Activated T-helper 2 cell treated with anti-CD3 and anti-CD28 coated beads, Interferon-gamma antibody, Interleukin-2, Interleukin-4, amounts not matched to agents 10 μg/mL and 5 μg/mL and 100 μg/mL, durations not matched to agents 14 hours and 24 hours and 36 hours (primary cell): ENCODE measurements around the gene HIGD2A. TPM values are rescaled to one million over a fixed set of nuclear protein-coding genes. Genes with fewer than 3 reads are reported as not detected.

Experiments
- DNase-seq: peaks from one replicate; pipeline ENCODE4 v3.0.0; 2021; ENCODE audit warnings: low spot score
- H3K27ac Mint-ChIP-seq: one replicate; pipeline ENCODE4 v1.8.0; 2021; ENCODE audit warnings: mixed read lengths
- H3K27me3 Mint-ChIP-seq: one replicate; pipeline ENCODE4 v1.8.0; 2021; ENCODE audit warnings: low read depth, mixed read lengths
- H3K36me3 Mint-ChIP-seq: one replicate; pipeline ENCODE4 v1.8.0; 2021; ENCODE audit warnings: low read depth, mixed read lengths
- H3K4me1 Mint-ChIP-seq: one replicate; pipeline ENCODE4 v1.8.0; 2021; ENCODE audit warnings: low read depth, mixed read lengths
- H3K4me3 Mint-ChIP-seq: one replicate; pipeline ENCODE4 v1.8.0; 2021; ENCODE audit warnings: low read depth, mild to moderate bottlenecking, moderate library complexity, mixed read lengths
- H3K9me3 Mint-ChIP-seq: one replicate; pipeline ENCODE4 v1.8.0; 2021; ENCODE audit warnings: mixed read lengths
- intact Hi-C: fragments of 100-400 bp; cut with micrococcal nuclease; formaldehyde crosslinking; loops from one replicate; pipeline ENCODE4 v1.15.1; 2023
- total RNA-seq: library from RNA; stranded (reverse); gene quantifications from 2 replicates; pipeline ENCODE4 v1.2.3, GENCODE V29; 2022

HIGD2A gene, protein sequence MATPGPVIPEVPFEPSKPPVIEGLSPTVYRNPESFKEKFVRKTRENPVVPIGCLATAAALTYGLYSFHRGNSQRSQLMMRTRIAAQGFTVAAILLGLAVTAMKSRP
- total RNA-seq = 102 and 105 TPM in 2 replicates

GRCh38 chr5:176388444-176389134, at the start of gene HIGD2A, which contains the start of gene NOP16:
HIGD2A (plus strand) TSS chr5:176388751; CDS start chr5:176388820, 69 bp downstream.
NOP16 (minus strand) TSS chr5:176388598; CDS start chr5:176388539, 59 bp downstream.
- peak within 1 kb of the TSS; percentile 99 for H3K27ac Mint-ChIP-seq
- peak; percentile 98 for DNase-seq
- H3K9me3 Mint-ChIP-seq = no peaks in the 10 kb centered on the region
- H3K4me3 Mint-ChIP-seq = peak within 1 kb of the TSS; percentile 97
- intact Hi-C loops = loop anchor here (1.0 to 2.0 kb wide), 4 partner anchors 27 to 148 kb away; partner anchors contain the start of genes CLTB, FAF2, KIAA1191 and RNF44
- H3K27me3 Mint-ChIP-seq = no peaks in the 10 kb centered on the region
- peaks cover 21% of the 10 kb centered on the region for H3K4me1 Mint-ChIP-seq
- H3K36me3 Mint-ChIP-seq = peaks cover 60% of the 10 kb centered on the region

GRCh38 chr5:176339304-176339703, 49.2 kb upstream of the HIGD2A start:
- DNase-seq = no peak
- Mint-ChIP-seq H3K4me3 (no peak overlapping the region), H3K27me3 (no peaks in the 10 kb centered on the region), H3K4me1 (no peaks in the 10 kb centered on the region), H3K27ac (no peak overlapping the region), H3K9me3 (no peaks in the 10 kb centered on the region), H3K36me3 (peaks cover 42% of the 10 kb centered on the region)
- intact Hi-C loops = no loop called here

DNA sequence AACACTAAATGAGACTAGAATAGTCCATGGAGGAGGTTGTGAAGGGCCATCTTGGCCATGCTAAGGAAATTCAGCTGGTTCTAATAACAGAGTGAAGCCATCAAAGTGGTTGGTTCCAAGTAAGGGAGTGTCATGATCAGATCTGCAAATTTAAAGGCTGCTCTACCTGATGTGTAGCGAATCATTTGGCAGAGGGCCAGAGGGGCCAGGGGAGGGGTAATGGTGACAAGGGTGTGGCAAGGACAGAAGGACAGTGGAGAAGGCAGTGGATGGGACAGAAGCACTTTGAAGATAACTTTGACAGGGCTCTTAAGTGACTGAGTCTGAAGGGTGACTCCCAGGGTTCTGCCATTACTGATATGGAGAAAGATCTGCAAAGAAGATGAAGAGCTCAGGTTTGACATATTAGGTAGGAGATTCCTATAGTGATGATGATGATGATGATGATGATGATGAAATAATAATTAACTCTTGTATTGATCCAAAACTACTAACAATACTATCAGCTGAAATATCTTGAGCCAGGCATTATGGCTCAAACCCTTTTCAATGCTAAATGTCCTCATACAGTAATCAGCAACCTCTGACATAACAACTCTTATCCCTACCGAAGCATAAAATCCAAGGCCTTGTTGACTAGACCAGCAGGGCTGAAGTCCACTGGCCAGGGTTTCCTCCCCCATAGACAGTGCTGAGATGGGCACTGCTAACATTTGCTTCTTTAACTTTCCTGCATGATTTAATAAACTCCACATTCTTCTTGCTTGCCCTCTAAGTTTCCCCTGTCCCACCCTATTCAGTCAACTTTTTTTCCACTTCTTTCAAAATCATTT, 47.0 kb upstream of the HIGD2A start:
- intact Hi-C loops = no loop called here
- Mint-ChIP-seq H3K27ac (no peak overlapping the region), H3K27me3 (no peaks in the 10 kb centered on the region), H3K4me1 (no peaks in the 10 kb centered on the region), H3K4me3 (no peak overlapping the region), H3K36me3 (peaks cover 52% of the 10 kb centered on the region), H3K9me3 (no peaks in the 10 kb centered on the region)
- no peak for DNase-seq

- Mint-ChIP-seq H3K4me3 (no peak overlapping the region), H3K27me3 (no peaks in the 10 kb centered on the region), H3K9me3 (no peaks in the 10 kb centered on the region), H3K4me1 (no peaks in the 10 kb centered on the region), H3K36me3 (peaks cover 50% of the 10 kb centered on the region), H3K27ac (no peak overlapping the region)
- intact Hi-C loops = no loop called here
- DNase-seq = no peak
Measured at GRCh38 chr5:176342158-176342483, 46.4 kb upstream of the HIGD2A start.

DNA sequence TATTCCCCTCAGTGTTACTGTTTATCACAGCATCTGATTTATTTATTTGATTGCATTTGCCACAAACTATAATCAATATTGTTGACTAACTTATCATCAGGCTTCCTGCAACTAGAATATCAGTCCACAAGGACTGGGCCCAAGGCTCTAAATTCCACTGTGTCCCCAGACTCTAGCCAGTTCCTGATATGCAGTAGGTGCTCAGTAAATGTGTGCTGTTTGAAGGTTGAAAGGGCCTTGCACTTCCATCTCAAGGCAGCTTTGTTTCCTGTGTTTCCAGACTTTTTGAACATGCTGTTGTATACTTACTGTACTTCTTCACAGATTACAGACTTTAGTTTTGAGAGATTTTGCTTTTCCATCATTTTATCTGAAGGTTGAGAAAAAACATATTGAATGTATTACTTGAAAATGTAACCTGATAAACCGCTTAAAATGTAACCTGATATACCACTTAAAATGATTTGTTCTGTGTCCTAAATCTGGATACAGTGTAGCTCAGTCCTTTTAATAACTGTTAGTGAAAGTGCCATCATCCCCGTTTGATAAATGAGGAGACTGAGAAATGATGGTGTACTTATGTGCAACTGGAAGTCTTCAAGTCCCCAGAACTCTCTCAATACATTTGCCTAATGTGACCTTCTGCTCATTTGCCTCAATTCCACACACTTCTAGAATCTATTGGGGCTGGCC, 45.6 kb upstream of the HIGD2A start:
- Mint-ChIP-seq H3K4me3 (no peak overlapping the region), H3K27me3 (no peaks in the 10 kb centered on the region), H3K4me1 (no peaks in the 10 kb centered on the region), H3K36me3 (peaks cover 52% of the 10 kb centered on the region), H3K9me3 (no peaks in the 10 kb centered on the region), H3K27ac (no peak overlapping the region)
- intact Hi-C loops = no loop called here
- DNase-seq = no peak

DNA sequence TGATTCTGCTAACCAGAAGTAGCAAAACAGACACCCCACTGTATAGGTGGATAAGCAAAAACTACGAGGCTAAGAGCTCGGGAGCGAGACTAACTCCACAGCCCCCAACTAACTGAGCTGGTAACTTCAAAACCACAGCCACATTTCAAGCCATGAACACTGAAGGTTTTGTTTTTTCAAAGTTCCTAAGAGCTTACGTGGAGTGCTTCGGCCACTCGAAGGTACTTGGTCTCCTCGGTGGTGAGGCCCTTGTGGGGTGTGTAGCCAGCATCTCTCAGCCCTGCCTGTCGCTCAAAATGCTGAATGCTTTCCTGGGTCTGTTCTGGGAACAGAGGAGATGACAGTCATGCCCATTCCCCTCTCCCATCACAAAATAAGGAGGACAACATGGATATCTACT, 38.1 kb upstream of the HIGD2A start:
- intact Hi-C loops = no loop called here
- Mint-ChIP-seq H3K27me3 (no peaks in the 10 kb centered on the region), H3K4me1 (peaks cover 5% of the 10 kb centered on the region), H3K27ac (no peak overlapping the region), H3K9me3 (no peaks in the 10 kb centered on the region), H3K4me3 (no peak overlapping the region), H3K36me3 (peaks cover 84% of the 10 kb centered on the region)
- no peak for DNase-seq

DNA sequence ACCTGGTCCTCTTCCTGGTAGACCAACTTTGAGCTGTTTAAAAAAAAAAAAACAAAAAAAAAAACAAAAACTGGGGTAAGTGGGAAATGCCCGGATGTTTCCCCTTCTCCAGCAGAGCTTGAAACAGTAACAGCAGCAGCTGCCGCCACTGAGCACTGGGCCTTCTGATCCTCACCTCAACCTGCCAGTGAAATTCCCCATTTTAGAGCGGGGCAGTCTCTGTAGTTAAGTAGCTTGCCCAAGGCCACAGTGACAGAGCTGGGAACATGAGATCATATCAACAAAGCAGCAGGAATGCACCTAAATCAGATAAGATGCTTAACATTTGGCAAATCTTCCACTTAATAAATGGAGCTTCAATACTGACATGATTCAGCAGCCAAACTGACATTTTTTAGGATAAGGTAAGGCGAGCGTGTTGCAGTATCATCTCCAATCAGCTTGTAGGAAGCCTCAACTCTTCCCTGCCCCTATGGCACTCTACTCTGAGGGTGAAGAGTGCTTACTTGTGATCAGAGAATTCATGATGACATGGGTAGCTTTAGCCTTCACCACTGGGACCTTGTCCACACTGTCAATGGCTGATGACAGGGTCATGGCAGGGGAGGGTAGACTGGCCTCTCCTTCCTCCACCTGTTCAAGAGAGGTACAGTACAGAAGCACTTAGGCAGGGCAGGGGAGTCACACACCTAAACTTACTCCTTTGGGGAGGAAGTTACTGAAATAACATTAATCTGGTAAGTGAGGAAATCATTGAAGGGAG, 36.3 kb upstream of the HIGD2A start:
- Mint-ChIP-seq H3K4me1 (peaks cover 7% of the 10 kb centered on the region), H3K4me3 (no peak overlapping the region), H3K9me3 (no peaks in the 10 kb centered on the region), H3K27me3 (no peaks in the 10 kb centered on the region), H3K27ac (no peak overlapping the region), H3K36me3 (peaks cover 80% of the 10 kb centered on the region)
- no peak for DNase-seq
- intact Hi-C loops = no loop called here

GRCh38 chr5:176353533-176353932, 35.0 kb upstream of the HIGD2A start:
- Mint-ChIP-seq H3K4me1 (peaks cover 13% of the 10 kb centered on the region), H3K36me3 (peaks cover 78% of the 10 kb centered on the region), H3K27ac (no peak overlapping the region), H3K4me3 (no peak overlapping the region), H3K27me3 (no peaks in the 10 kb centered on the region), H3K9me3 (no peaks in the 10 kb centered on the region)
- intact Hi-C loops = no loop called here
- no peak for DNase-seq

DNA sequence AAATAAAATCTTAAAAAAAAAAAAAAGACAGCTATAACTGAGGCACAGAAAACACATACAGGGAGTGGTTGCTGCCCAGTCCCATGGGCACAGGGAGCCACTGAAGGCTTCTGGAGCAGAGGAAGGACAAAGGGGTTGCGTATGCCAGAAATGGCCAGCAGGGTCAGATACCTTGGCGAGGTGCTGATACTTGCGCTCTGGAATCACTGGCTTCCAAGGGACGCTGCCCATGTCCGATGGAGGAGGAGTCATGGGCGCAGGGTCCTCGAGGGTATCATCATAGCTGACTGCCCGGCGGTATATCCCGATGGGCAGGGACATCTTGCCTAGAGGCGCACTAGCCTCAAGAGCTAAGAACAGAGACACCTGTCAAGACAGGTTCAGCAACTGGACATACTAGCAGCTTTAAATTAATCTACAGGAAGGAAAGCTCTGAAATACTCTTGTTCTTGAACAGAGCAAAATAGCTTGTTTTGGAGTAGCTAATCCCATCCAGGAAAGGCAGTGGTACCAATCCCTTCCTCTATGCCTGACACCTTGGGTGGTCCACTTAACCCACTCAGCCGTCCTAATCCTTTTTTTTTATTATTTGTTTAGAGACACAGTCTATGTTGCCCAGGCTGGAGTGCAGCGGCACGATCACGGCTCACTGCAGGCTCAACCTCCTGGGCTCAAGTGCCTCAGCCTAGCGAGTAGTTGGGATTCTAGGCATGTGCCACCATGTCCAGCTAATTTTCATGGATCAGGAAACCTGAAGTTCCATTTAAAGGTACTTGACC, 33.0 kb upstream of the HIGD2A start:
- no peak for DNase-seq
- H3K4me1 Mint-ChIP-seq = peaks cover 18% of the 10 kb centered on the region
- no peaks in the 10 kb centered on the region for H3K27me3 Mint-ChIP-seq
- H3K9me3 Mint-ChIP-seq = no peaks in the 10 kb centered on the region
- H3K4me3 Mint-ChIP-seq = no peak overlapping the region
- H3K36me3 Mint-ChIP-seq = peaks cover 65% of the 10 kb centered on the region
- intact Hi-C loops = no loop called here
- H3K27ac Mint-ChIP-seq = no peak overlapping the region

DNA sequence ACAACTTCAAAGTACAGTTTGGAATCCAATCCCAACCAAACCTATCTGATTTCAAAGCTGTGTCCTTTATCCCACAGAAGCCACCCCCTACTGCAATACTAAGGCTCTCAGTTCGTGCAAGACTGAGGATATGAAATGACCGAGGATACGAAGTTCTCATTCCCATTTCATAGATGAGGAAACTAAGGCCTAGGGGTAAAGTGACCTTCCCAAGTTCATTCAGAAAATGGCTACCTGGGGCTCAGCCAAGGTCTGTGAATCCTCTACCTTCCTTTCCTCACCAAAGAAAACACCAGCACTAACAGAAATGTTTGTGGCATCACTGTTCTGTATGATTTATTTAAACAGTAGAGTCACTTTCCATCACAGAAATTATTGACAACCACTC, 32.4 kb upstream of the HIGD2A start:
- H3K9me3 Mint-ChIP-seq = no peaks in the 10 kb centered on the region
- H3K27ac Mint-ChIP-seq = no peak overlapping the region
- H3K27me3 Mint-ChIP-seq = no peaks in the 10 kb centered on the region
- no peak for DNase-seq
- H3K4me1 Mint-ChIP-seq = peaks cover 18% of the 10 kb centered on the region
- intact Hi-C loops = no loop called here
- peaks cover 61% of the 10 kb centered on the region for H3K36me3 Mint-ChIP-seq
- H3K4me3 Mint-ChIP-seq = no peak overlapping the region

- intact Hi-C loops = loop anchor here (2.0 to 5.0 kb wide), 2 partner anchors 125 to 178 kb away; partner anchors contain the start of gene RNF44
- no peak for DNase-seq
- Mint-ChIP-seq H3K4me3 (peak overlapping the region; percentile 78), H3K9me3 (no peaks in the 10 kb centered on the region), H3K27me3 (no peaks in the 10 kb centered on the region), H3K27ac (peak overlapping the region; percentile 21), H3K36me3 (peaks cover 30% of the 10 kb centered on the region), H3K4me1 (peaks cover 26% of the 10 kb centered on the region)
Measured at GRCh38 chr5:176359658-176360057, 28.9 kb upstream of the HIGD2A start.
